HEK293T (cell line): ENCODE measurements around the gene LOXL4.

Experiments
- CTCF ChIA-PET: fragments of 350-600 bp; formaldehyde crosslinking; extraction: SDS; loops from one replicate; lab custom pipeline; 2021; ENCODE audit warnings: antibody characterized with exemption, inconsistent platforms; lab: Yijun Ruan, JAX
- POLR2A ChIA-PET: fragments of 350-600 bp; formaldehyde crosslinking; extraction: SDS; loops from one replicate; lab custom pipeline; 2020; ENCODE audit warnings: antibody characterized with exemption, inconsistent platforms; lab: Yijun Ruan, JAX
- DNase-seq: peaks from one replicate; pipeline ENCODE4 v3.0.0; 2012; ENCODE audit warnings: mixed read lengths; ENCODE audit errors: extremely low spot score
- ARNT ChIP-seq: fragments of 450-650 bp; IDR thresholded peaks from 2 replicates; pipeline ENCODE4 v1.6.1; 2017; ENCODE audit warnings: mild to moderate bottlenecking
- BHLHE40 ChIP-seq: fragments of 450-650 bp; IDR thresholded peaks from 2 replicates; pipeline ENCODE4 v1.6.1; 2016; ENCODE audit warnings: mild to moderate bottlenecking, moderate library complexity, borderline replicate concordance
- CTBP1 ChIP-seq: fragments of 450-650 bp; IDR thresholded peaks from 2 replicates; pipeline ENCODE4 v1.6.1; 2016; ENCODE audit warnings: borderline replicate concordance
- ELF4 ChIP-seq: fragments of 450-650 bp; IDR thresholded peaks from 2 replicates; pipeline ENCODE4 v1.6.1; 2017; ENCODE audit warnings: antibody characterized with exemption
- FOXK2 ChIP-seq: fragments of 450-650 bp; IDR thresholded peaks from 2 replicates; pipeline ENCODE4 v1.6.1; 2016; ENCODE audit warnings: mild to moderate bottlenecking
- FOXM1 ChIP-seq: fragments of 450-650 bp; IDR thresholded peaks from 2 replicates; pipeline ENCODE4 v1.6.1; 2017; ENCODE audit warnings: mild to moderate bottlenecking, borderline replicate concordance
- HDGF ChIP-seq: fragments of 450-650 bp; IDR thresholded peaks from 2 replicates; pipeline ENCODE4 v1.6.1; 2017; ENCODE audit warnings: antibody characterized with exemption, borderline replicate concordance
- L3MBTL2 ChIP-seq: fragments of 450-650 bp; conservative IDR thresholded peaks from 2 replicates; pipeline ENCODE4 v1.6.1; 2016; ENCODE audit warnings: mild to moderate bottlenecking
- LEF1 ChIP-seq: fragments of 450-650 bp; IDR thresholded peaks from 2 replicates; pipeline ENCODE4 v1.6.1; 2017; ENCODE audit warnings: mild to moderate bottlenecking, borderline replicate concordance
- NFRKB ChIP-seq: fragments of 450-650 bp; IDR thresholded peaks from 2 replicates; pipeline ENCODE4 v1.6.1; 2016; ENCODE audit warnings: mild to moderate bottlenecking, moderate library complexity
- PKNOX1 ChIP-seq: fragments of 450-650 bp; IDR thresholded peaks from 2 replicates; pipeline ENCODE4 v1.6.1; 2016
- SP1 ChIP-seq: fragments of 450-650 bp; IDR thresholded peaks from 2 replicates; pipeline ENCODE4 v1.6.1; 2017
- SUZ12 ChIP-seq: fragments of 450-650 bp; IDR thresholded peaks from 2 replicates; pipeline ENCODE4 v1.6.1; 2016; ENCODE audit warnings: mild to moderate bottlenecking
- TARDBP ChIP-seq: fragments of 450-650 bp; IDR thresholded peaks from 2 replicates; pipeline ENCODE4 v1.6.1; 2016
- ZNF384 ChIP-seq: fragments of 450-650 bp; IDR thresholded peaks from 2 replicates; pipeline ENCODE4 v1.6.1; 2016

Gene LOXL4

GRCh38 chr10:98212196-98212595 is 55.8 kb downstream of the LOXL4 start:
- POLR2A ChIA-PET: no interaction called here
- DNase-seq: no peak
- CTCF ChIA-PET: interaction anchor here (1.2 kb wide), 1 partner anchor 42 kb away, joined by 3 read pairs; no protein-coding TSS in a partner anchor
- TF ChIP-seq ZNF384 (no peak), HDGF (no peak), ELF4 (no peak), PKNOX1 (no peak), NFRKB (no peak)

- TF ChIP-seq FOXM1 (no peak), TARDBP (no peak), ZNF384 (no peak)
- ChIA-PET POLR2A (no interaction called here), CTCF (no interaction called here)
- DNase-seq: no peak
Measured at GRCh38 chr10:98209441-98209840, 58.6 kb downstream of the LOXL4 start.

- POLR2A ChIA-PET: no interaction called here
- CTCF ChIA-PET: no interaction called here
- DNase-seq: no peak
- no peak for TF ChIP-seq LEF1
- no peak for TF ChIP-seq HDGF
- TF ChIP-seq FOXK2: no peak
Measured at GRCh38 chr10:98208925-98209324, 59.1 kb downstream of the LOXL4 start.

GRCh38 chr10:98205351-98205750 is 62.6 kb downstream of the LOXL4 start:
- TF ChIP-seq SP1: no peak
- no peak for TF ChIP-seq LEF1
- TF ChIP-seq BHLHE40: no peak
- TF ChIP-seq L3MBTL2: no peak
- TF ChIP-seq FOXM1: no peak
- no peak for TF ChIP-seq NFRKB
- TF ChIP-seq SUZ12: no peak
- no peak for TF ChIP-seq HDGF
- TF ChIP-seq FOXK2: no peak
- no peak for TF ChIP-seq ARNT
- TF ChIP-seq CTBP1: no peak
- no peak for DNase-seq
- ChIA-PET POLR2A (no interaction called here), CTCF (interaction anchor here (0.6 kb wide), 1 partner anchor 105 kb away, joined by 4 read pairs; no protein-coding TSS in a partner anchor)

GRCh38 chr10:98202378-98202777 is 65.6 kb downstream of the LOXL4 start:
- no peak for TF ChIP-seq ARNT
- no peak for TF ChIP-seq SP1
- TF ChIP-seq FOXK2: no peak
- no peak for TF ChIP-seq BHLHE40
- TF ChIP-seq HDGF: no peak
- TF ChIP-seq LEF1: no peak
- no peak for TF ChIP-seq CTBP1
- TF ChIP-seq PKNOX1: no peak
- POLR2A ChIA-PET: no interaction called here
- no peak for DNase-seq
- CTCF ChIA-PET: no interaction called here

- POLR2A ChIA-PET: no interaction called here
- CTCF ChIA-PET: no interaction called here
- TF ChIP-seq L3MBTL2: no peak
- TF ChIP-seq TARDBP: no peak
- TF ChIP-seq LEF1: no peak
- TF ChIP-seq ZNF384: no peak
- TF ChIP-seq ARNT: no peak
- TF ChIP-seq SP1: no peak
- no peak for TF ChIP-seq CTBP1
- TF ChIP-seq BHLHE40: no peak
- no peak for TF ChIP-seq ELF4
- no peak for TF ChIP-seq SUZ12
- TF ChIP-seq PKNOX1: no peak
- no peak for TF ChIP-seq NFRKB
- no peak for TF ChIP-seq FOXM1
- TF ChIP-seq FOXK2: no peak
- DNase-seq: no peak
Measured at GRCh38 chr10:98201760-98202159, 66.2 kb downstream of the LOXL4 start.
